NAMALWA (cell line): ENCODE data around the gene GYS2.
"Not testable (repeated sequence)": the region's sequence is repeated elsewhere in the genome, so short reads cannot be mapped to it uniquely, and the experiment has no call there.

ENCODE experiments used
- DNase-seq: peaks from one replicate; pipeline ENCODE4 v3.0.0-alpha.2; 2015; ENCODE audit warnings: low spot score

GYS2 gene

DNA sequence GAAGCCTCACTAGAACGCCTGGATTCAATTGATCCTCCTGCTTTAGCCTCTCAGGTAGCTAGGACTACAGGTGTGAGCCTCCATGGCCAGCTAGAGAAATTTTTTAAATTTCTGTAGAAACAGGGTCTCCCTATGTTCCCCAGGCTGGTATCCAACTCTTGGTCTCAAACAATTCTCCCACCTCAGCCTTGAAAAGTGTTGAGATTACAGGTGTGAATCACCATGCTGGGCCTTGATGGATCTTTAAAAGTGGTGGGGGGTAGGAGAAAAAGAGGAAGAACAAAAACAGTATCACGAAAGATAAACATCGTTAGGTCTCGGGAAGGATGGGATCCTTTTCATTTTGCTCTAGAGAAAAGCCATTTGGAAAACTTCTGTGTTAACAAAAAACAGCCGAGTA is 4.5 kb downstream of the GYS2 start:
- DNase-seq: no peak

GRCh38 chr12:21599143-21599999 is 5.3 kb downstream of the GYS2 start:
- peak; percentile 79 for DNase-seq

GRCh38 chr12:21598651-21599050 is 6.0 kb downstream of the GYS2 start:
- no peak for DNase-seq

- not testable (repeated sequence) for DNase-seq
Observed at GRCh38 chr12:21595356-21595755, 9.3 kb downstream of the GYS2 start.

DNA sequence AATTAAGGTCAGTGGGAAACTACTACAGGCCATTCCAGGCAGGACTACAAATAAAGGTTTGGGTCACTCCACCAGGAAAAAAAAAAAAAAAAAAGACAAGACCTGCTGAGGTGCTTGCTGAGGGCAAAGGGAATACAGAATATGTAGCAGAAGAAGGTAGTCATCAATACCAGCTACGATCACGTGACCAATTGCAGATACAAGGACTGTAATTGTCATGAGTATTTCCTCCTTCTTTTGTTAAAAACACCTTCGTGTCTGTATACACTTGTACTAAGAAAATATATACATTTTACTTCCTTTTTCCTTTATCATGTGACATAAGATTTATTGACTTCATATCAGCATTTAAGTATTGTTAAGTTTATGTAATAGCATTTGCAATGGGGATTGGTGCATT is 19.2 kb downstream of the GYS2 start:
- no peak for DNase-seq

- not testable (repeated sequence) for DNase-seq
Observed at GRCh38 chr12:21584403-21585182, 20.1 kb downstream of the GYS2 start.

DNA sequence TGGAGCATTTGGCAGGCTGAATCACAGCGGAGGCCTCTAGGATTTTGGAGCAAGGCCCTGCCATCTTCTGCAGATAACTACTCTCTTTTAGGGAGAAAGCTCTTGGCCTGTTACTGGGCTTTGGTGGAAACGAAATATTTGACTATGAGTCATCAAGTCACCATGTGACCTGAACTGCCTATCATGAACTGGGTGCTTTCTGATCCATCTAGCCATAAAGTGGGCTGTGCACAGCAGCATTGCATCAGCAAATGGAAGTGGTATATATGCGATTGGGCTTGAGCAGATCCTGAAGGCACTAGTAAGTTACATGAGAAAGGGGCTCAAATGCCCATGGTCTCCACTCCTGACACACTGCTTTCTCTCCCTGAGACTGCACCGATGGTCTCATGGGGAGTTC is 21.1 kb downstream of the GYS2 start:
- no peak for DNase-seq

GRCh38 chr12:21580748-21581516 is 23.7 kb downstream of the GYS2 start:
- no peak for DNase-seq

DNA sequence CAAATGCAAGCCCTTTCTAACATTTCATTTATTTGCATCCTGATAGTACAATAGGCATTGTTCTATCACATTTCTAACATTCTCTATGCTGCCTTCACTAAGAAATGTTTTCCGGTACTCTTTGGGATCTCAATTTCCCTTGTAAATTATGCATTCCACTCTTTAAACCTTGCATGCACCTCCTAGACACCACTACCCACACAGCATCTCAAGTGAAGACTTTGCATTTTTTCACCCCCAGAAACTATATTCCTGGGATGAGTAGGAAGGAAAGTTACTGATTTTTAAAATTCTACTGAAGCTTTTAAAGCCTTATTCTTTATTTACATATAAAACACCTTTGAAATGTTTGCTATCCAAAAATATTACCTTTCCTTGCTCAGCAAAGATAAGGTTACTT is 27.1 kb downstream of the GYS2 start:
- no peak for DNase-seq

- no peak for DNase-seq
Observed at GRCh38 chr12:21576431-21576830, 28.2 kb downstream of the GYS2 start.

DNA sequence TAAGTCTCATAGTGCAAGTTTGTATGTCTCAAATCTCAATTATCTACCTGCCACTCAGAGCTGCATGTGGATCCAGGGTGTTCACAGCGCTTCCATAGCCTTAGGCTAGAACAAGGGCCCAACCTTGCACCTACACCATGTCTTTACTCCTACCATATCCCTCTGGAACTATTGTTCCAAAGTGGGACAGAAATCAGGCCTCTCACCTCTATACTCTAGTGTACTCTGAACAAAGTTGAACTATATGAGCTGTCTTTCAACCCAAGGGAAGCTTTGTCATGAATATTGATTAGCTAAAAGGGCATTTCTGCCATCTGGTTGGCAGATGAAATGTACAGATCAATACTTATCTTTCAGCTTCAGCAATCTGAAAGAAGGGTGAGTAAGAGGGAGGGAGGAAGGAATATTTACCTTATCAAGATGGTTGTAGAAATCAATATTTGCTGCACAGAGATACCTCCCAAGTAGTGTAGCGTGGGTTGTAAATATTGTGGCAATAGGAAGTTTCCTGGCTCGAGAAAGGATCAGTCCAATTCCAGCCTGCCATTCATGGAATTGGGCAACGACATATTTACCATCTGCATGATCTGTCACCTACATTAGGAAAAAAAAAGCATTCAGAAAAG is 30.8 kb downstream of the GYS2 start:
- DNase-seq: no peak

DNA sequence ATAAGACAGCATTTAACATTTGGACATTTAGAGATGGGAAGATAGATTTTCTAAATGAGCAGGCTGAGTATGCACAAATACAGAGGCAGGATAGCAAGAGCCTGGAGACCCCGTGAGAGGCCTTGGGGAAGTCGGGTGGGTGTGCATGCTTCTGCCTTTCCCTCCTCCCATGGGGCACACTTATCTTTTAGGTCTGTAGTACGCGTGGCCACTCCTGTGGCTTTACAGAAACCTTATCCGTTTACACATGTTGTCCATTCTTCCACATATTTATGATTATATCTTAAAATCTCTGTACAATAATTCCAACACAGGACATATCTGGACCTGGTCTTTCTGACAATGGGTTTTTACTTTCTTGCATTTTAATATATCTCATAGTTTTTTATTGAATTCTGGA is 33.6 kb downstream of the GYS2 start:
- DNase-seq: no peak

GRCh38 chr12:21568115-21568514 is 36.5 kb downstream of the GYS2 start:
- peak; percentile 20 for DNase-seq

DNA sequence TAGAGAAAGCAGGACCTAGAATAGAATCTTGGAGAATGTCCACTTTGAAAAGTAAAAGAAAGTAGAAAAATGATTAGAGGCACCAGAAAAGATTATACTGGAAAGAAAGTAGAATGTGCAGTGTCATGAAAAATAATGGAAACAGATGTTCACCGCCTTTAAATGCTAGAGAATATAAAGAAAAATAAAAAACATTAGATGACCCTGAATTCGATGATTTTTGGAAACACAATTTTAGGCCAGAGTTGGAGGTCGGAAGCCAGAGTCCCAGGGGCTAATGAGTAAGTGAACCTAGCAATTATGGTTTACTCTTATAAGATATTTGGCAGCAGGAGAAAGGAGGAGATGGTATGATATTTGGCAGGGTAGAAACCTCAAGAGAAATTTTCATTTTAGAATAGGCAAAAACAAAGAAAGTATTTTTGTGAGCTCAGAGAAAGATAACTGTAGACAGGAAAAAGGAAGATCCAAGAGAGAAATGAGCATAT is 37.7 kb downstream of the GYS2 start:
- no peak for DNase-seq

DNA sequence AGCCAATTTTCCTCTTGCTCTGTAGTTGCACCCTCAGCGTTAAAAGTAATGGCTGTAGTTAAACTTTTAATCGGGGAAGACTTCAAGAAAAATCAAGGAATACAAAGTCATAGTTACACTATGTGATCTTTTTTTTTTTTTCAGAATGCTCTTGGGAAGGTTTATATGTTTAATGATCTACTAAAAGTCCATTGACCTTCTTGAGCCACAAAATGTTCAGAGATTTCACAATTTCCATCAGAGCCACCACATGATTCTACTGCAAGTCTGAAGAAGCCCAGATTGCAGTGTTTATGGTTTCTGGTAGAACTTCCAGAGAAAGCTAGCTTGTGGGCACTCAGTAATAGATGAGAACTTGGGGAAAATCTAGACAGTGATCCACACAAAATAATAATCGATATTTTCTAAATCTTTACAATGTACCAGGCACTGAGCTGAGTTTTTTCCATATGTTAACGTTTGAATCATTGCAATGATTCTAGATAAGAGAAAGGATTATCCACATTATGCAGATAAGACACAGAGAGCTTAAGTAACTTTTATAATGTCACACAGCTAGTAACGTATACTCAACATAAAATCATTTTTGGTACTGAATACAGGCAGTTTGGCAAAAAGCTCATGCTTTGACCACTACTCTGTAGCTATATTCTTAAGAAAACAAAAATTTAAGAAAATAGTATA is 38.3 kb downstream of the GYS2 start:
- DNase-seq: no peak

DNA sequence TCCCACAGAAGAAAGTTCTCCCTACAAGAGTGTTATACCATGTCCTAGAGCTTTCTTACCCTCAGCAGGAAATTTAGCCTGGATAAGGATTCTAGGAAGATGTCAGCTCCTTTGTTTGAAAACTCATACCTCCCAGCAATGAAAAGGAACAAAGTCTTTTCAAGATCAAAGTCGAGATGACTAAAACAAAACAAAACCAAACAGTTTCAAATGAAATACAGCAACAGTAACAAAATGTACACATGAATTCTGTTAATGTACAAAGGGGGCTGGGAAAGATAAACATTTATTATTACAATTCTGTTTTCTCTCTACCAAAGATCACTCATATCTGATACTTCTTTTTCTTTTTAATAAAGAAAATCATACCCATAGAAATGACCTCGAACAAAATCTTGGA is 41.8 kb downstream of the GYS2 start:
- DNase-seq: no peak

- DNase-seq: no peak
Observed at GRCh38 chr12:21561158-21561557, 43.5 kb downstream of the GYS2 start.

GRCh38 chr12:21559855-21560569 is 44.6 kb downstream of the GYS2 start:
- DNase-seq: no peak

DNA sequence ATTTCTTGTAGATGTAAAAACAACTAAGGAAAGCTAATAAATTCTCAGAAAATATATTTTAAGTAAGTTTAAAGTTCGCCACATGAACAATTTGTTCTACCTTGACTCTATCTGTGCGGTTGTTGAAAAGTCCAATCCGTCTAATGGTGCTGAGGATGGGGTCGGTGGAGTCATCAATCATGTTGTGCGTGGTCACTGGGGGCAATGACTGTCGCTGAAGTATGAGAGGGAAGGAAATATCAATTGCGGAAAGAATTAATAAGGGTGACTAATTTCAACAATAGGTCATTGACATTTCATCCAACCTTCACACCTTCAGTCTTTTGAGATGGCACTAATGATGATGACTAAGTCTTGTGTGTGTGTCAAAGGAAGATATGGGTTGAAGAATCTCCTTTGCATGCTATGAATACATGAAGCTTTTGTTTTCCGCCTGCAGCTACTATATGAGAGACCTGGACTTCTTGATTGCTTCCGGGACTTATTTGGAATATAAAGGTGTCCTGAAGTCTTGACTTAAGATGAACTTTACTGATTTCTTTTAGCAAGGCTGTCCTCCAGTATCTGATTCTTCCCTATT is 46.5 kb downstream of the GYS2 start:
- DNase-seq: no peak

DNA sequence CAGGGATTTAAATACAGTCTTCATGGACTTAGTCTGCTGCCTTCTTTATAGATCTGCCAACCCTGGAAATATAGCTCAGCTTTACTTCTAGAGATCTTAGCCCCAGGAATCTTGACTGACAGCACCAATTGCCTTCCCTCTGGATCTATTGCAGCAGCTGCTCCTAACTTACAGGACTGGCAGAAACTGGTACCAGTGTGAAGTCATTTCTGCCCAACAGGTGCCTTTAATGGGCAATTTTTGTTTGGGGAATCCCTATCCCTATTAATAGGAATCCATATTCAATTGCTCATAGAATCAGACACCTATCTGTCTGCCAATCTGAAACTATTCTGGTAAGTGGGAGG is 51.3 kb downstream of the GYS2 start:
- DNase-seq: no peak
